ENCODE data around the gene HMGN1. TPM values are rescaled to one million over a fixed set of nuclear protein-coding genes. Genes with fewer than 3 reads are reported as not detected.

Gene HMGN1
- total and polyA plus RNA-seq, 12 donors, result 86.5 to 254 (median 130) TPM

DNA sequence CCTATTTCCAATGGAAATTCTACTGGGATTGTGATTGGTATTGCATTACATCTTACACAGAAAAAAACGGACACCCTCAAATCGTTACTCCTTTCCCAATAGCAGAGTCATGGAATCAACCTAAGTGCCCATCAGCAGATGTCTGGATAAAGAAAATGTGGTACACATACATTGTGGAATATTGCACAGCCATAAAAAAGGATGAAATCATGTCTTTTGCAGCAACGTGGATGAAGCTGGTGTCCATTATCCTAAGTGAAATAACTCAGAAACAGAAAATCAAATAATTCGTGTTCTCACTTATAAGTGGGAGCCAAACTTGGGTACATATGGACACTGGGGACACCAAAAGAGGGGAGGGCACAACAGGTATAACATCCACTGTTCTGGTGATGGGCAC, 14.3 kb downstream of the HMGN1 start:
- TF ChIP-seq POLR2A (IDR thresholded peaks at IDR 0.05), result no peak
- TF ChIP-seq, protein P1, sequence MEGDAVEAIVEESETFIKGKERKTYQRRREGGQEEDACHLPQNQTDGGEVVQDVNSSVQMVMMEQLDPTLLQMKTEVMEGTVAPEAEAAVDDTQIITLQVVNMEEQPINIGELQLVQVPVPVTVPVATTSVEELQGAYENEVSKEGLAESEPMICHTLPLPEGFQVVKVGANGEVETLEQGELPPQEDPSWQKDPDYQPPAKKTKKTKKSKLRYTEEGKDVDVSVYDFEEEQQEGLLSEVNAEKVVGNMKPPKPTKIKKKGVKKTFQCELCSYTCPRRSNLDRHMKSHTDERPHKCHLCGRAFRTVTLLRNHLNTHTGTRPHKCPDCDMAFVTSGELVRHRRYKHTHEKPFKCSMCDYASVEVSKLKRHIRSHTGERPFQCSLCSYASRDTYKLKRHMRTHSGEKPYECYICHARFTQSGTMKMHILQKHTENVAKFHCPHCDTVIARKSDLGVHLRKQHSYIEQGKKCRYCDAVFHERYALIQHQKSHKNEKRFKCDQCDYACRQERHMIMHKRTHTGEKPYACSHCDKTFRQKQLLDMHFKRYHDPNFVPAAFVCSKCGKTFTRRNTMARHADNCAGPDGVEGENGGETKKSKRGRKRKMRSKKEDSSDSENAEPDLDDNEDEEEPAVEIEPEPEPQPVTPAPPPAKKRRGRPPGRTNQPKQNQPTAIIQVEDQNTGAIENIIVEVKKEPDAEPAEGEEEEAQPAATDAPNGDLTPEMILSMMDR (IDR thresholded peaks at IDR 0.05), result no peak
- no peak for DNase-seq
- no peak overlapping the region for H3K4me3 ChIP-seq
- H3K36me3 ChIP-seq (replicated peaks in 1 of 2), result no peaks in the 10 kb centered on the region
- WGBS, 4 donors, result 82 to 89% (median 88%) methylated on average over 4 of the region's 4 CpGs
- intact Hi-C loops (cut with DNase I), result no loop called here
- H3K4me1 ChIP-seq (replicated peaks in 1 of 2), result peaks cover 0 to 7% of the 10 kb centered on the region in 2 donors
- H3K27me3 ChIP-seq, result no peaks in the 10 kb centered on the region
- H3K27ac ChIP-seq, result no peak overlapping the region
- H3K9me3 ChIP-seq (replicated peaks in 1 of 3), result no peaks in the 10 kb centered on the region

DNA sequence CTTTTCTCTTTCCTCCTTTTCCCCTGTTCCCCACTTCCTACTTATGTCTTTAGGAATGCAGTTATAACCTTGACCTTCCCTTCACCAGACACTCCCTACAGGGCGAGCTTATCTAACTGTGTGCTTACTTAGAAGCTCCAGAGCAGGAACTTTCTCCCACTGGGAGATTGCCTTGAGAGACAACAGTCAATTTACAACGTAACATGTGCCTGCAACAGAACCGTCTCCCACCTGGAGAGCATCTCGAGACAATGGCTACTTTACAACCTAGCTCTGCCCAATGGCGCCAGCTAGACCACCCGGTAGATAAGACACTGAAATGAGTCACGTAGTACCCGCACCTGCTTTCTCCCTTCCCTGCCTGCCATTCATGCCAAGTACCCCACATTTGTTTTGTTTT, 16.7 kb downstream of the HMGN1 start:
- WGBS, 4 donors, result 34 to 39% (median 38%) methylated on average over 8 of the region's 8 CpGs
- H3K27me3 ChIP-seq, result no peaks in the 10 kb centered on the region
- intact Hi-C loops (cut with DNase I), result no loop called here
- H3K36me3 ChIP-seq (replicated peaks in 1 of 2), result no peaks in the 10 kb centered on the region
- H3K27ac ChIP-seq, result no peak overlapping the region
- H3K4me3 ChIP-seq, result no peak overlapping the region
- DNase-seq, result no peak
- H3K9me3 ChIP-seq (replicated peaks in 1 of 3), result no peaks in the 10 kb centered on the region
- peaks cover 0 to 7% of the 10 kb centered on the region in 2 donors for H3K4me1 ChIP-seq (replicated peaks in 1 of 2)
- TF ChIP-seq, protein P1 (IDR thresholded peaks at IDR 0.05), result no peak
- TF ChIP-seq POLR2A (IDR thresholded peaks at IDR 0.05), result no peak

DNA sequence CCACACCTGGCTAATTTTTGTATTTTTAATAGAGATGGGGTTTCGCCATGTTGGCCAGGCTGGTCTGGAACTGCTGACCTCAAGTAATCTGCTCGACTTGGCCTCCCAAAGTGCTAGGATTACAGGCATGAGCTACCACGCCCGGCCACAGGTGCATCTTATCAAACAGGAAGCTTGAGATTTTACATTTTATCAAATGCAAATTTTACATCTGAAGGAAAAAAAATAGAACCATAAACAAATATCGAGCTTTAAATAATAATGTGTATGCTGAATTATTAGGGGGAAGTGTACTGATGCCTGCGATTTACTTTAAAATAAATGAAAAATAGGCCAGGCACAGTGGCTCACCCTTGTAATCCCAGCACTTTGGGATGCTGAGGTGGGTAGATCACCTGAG, 18.9 kb downstream of the HMGN1 start:
- Histone ChIP-seq H3K9me3 (replicated peaks in 1 of 3) (no peaks in the 10 kb centered on the region), H3K36me3 (replicated peaks in 1 of 2) (no peaks in the 10 kb centered on the region), H3K27me3 (no peaks in the 10 kb centered on the region), H3K4me1 (replicated peaks in 1 of 2) (peaks cover 0 to 7% of the 10 kb centered on the region in 2 donors), H3K4me3 (no peak overlapping the region), H3K27ac (no peak overlapping the region)
- TF ChIP-seq, protein P1 (IDR thresholded peaks at IDR 0.05), result no peak
- no peak for TF ChIP-seq POLR2A (IDR thresholded peaks at IDR 0.05)
- 90 to 97% (median 94%) methylated on average over 6 of the region's 6 CpGs for WGBS, 4 donors
- intact Hi-C loops (cut with DNase I), result no loop called here
- no peak for DNase-seq

DNA sequence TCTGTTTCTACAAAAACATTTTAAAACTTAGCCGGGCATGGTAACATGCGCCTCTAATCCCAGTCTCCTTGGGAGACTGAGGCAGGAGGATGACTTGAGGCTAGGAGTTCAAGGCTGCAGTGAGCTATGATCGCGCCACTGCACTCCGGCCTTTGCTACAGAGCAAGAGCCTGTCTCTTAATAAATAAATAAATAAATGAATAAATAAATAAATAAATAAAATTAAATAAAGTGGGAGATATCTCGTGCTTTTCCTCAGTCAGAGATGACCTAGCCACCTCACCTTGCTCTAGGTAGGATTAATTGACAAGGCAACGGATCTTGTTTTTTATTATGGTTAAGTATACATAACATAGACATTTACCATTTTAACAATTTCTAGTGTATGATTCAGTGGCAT, 21.2 kb downstream of the HMGN1 start:
- peaks cover 0 to 7% of the 10 kb centered on the region in 2 donors for H3K4me1 ChIP-seq (replicated peaks in 1 of 2)
- no peak for DNase-seq
- H3K4me3 ChIP-seq, result no peak overlapping the region
- no peaks in the 10 kb centered on the region for H3K9me3 ChIP-seq (replicated peaks in 1 of 3)
- no peaks in the 10 kb centered on the region for H3K36me3 ChIP-seq (replicated peaks in 1 of 2)
- intact Hi-C loops (cut with DNase I), result no loop called here
- 92 to 94% (median 93%) methylated on average over 7 of the region's 7 CpGs for WGBS, 4 donors
- TF ChIP-seq POLR2A (IDR thresholded peaks at IDR 0.05), result no peak
- TF ChIP-seq, protein P1 (IDR thresholded peaks at IDR 0.05), result no peak
- no peak overlapping the region for H3K27ac ChIP-seq
- no peaks in the 10 kb centered on the region for H3K27me3 ChIP-seq

All from adrenal gland (tissue), 12 donors.